Measurements from ENCODE around the gene DRICH1.
"Not testable (repeated sequence)": the region's sequence is repeated elsewhere in the genome, so short reads cannot be mapped to it uniquely, and the experiment has no call there.

The DRICH1 gene

GRCh38 chr22:23598805-23599518, 33.2 kb downstream of the DRICH1 start:
- DNase-seq (ENCODE audit: low read depth in 1 of 2, low spot score in 1 of 2), result no peak

- not testable (repeated sequence) for DNase-seq (ENCODE audit: low read depth in 1 of 2, low spot score in 1 of 2)
These were observed 34.4 kb downstream of the DRICH1 start for GRCh38 chr22:23597576-23598268.

- DNase-seq (ENCODE audit: low read depth in 1 of 2, low spot score in 1 of 2), result not testable (repeated sequence)
These were observed 36.2 kb downstream of the DRICH1 start for GRCh38 chr22:23595904-23596303.

- no peak for DNase-seq (ENCODE audit: low read depth in 1 of 2, low spot score in 1 of 2)
These were observed 40.3 kb downstream of the DRICH1 start for GRCh38 chr22:23591846-23592245.

GRCh38 chr22:23591201-23591791, 40.8 kb downstream of the DRICH1 start:
- DNase-seq (ENCODE audit: low read depth in 1 of 2, low spot score in 1 of 2), result peak; percentile 36 to 38

- no peak for DNase-seq (ENCODE audit: low read depth in 1 of 2, low spot score in 1 of 2)
These were observed 48.3 kb downstream of the DRICH1 start for GRCh38 chr22:23583836-23584235.

- no peak for DNase-seq (ENCODE audit: low read depth in 1 of 2, low spot score in 1 of 2)
These were observed 49.0 kb downstream of the DRICH1 start for GRCh38 chr22:23583153-23583552.

- no peak for DNase-seq (ENCODE audit: low read depth in 1 of 2, low spot score in 1 of 2)
These were observed 50.9 kb downstream of the DRICH1 start for GRCh38 chr22:23581260-23581650.

GRCh38 chr22:23580576-23581259, 51.4 kb downstream of the DRICH1 start:
- no peak for DNase-seq (ENCODE audit: low read depth in 1 of 2, low spot score in 1 of 2)

GRCh38 chr22:23579870-23580575, 52.1 kb downstream of the DRICH1 start, which contains the start of gene IGLL1:
TSS of gene IGLL1 (minus strand) at chr22:23580290. CDS start at chr22:23580190, 100 bp downstream.
- DNase-seq (ENCODE audit: low read depth in 1 of 2, low spot score in 1 of 2), result no peak

GRCh38 chr22:23579280-23579679, 52.8 kb downstream of the DRICH1 start:
- DNase-seq (ENCODE audit: low read depth in 1 of 2, low spot score in 1 of 2), result no peak

- no peak for DNase-seq (ENCODE audit: low read depth in 1 of 2, low spot score in 1 of 2)
These were observed 53.8 kb downstream of the DRICH1 start for GRCh38 chr22:23578306-23578705.

- DNase-seq (ENCODE audit: low read depth in 1 of 2, low spot score in 1 of 2), result no peak
These were observed 55.4 kb downstream of the DRICH1 start for GRCh38 chr22:23576681-23577080.

GRCh38 chr22:23575601-23576000, 56.5 kb downstream of the DRICH1 start:
- no peak for DNase-seq (ENCODE audit: low read depth in 1 of 2, low spot score in 1 of 2)

- DNase-seq (ENCODE audit: low read depth in 1 of 2, low spot score in 1 of 2), result no peak
These were observed 57.2 kb downstream of the DRICH1 start for GRCh38 chr22:23574877-23575276.

- DNase-seq (ENCODE audit: low read depth in 1 of 2, low spot score in 1 of 2), result no peak
These were observed 57.7 kb downstream of the DRICH1 start for GRCh38 chr22:23574371-23574811.

GRCh38 chr22:23573701-23574235, 58.4 kb downstream of the DRICH1 start:
- DNase-seq (ENCODE audit: low read depth in 1 of 2, low spot score in 1 of 2), result not testable (repeated sequence)

- DNase-seq (ENCODE audit: low read depth in 1 of 2, low spot score in 1 of 2), result not testable (repeated sequence)
These were observed 59.0 kb downstream of the DRICH1 start for GRCh38 chr22:23573106-23573505.

GRCh38 chr22:23571486-23571885, 60.6 kb downstream of the DRICH1 start:
- DNase-seq (ENCODE audit: low read depth in 1 of 2, low spot score in 1 of 2), result no peak

GRCh38 chr22:23570681-23571080, 61.4 kb downstream of the DRICH1 start:
- DNase-seq (ENCODE audit: low read depth in 1 of 2, low spot score in 1 of 2), result no peak

- no peak for DNase-seq (ENCODE audit: low read depth in 1 of 2, low spot score in 1 of 2)
These were observed 62.4 kb downstream of the DRICH1 start for GRCh38 chr22:23569716-23570115.
